Mesendoderm (in vitro differentiated cells): ENCODE data around the gene ECD.
"Not testable (repeated sequence)": the region's sequence is repeated elsewhere in the genome, so short reads cannot be mapped to it uniquely, and the experiment has no call there.

Source experiments
- DNase-seq: peaks from one replicate; pipeline ENCODE4 v3.0.0; 2013
- H2AK5ac ChIP-seq: 2 replicates; pipeline ENCODE4 v1.6.1; 2013; ENCODE audit warnings: low read length, inconsistent platforms
- H2BK120ac ChIP-seq: 2 replicates; pipeline ENCODE4 v1.6.1; 2013; ENCODE audit warnings: low read depth, mild to moderate bottlenecking, low read length, moderate library complexity, mixed read lengths
- H2BK15ac ChIP-seq: replicated peaks from 2 replicates; pipeline ENCODE4 v1.6.1; 2013; ENCODE audit warnings: low read depth, mild to moderate bottlenecking, moderate library complexity
- H2BK5ac ChIP-seq: 2 replicates; pipeline ENCODE4 v1.6.1; 2013; ENCODE audit warnings: low read length, inconsistent platforms
- H3K18ac ChIP-seq: 2 replicates; pipeline ENCODE4 v1.6.1; 2013; ENCODE audit warnings: mild to moderate bottlenecking, low read length, mixed read lengths
- H3K23ac ChIP-seq: one replicate; pipeline ENCODE4 v1.6.1; 2013; ENCODE audit warnings: low read length
- H3K27ac ChIP-seq: 2 replicates; pipeline ENCODE4 v1.5.1; 2013; ENCODE audit warnings: low read depth, mild to moderate bottlenecking, inconsistent platforms, low read length, moderate library complexity
- H3K27me3 ChIP-seq: 2 replicates; pipeline ENCODE4 v1.6.1; 2013; ENCODE audit warnings: low read length, control low read depth, mild to moderate bottlenecking, inconsistent platforms; ENCODE audit not compliant: insufficient read depth, poor library complexity
- H3K36me3 ChIP-seq: 2 replicates; pipeline ENCODE4 v1.6.1; 2013; ENCODE audit warnings: low read length, inconsistent platforms; ENCODE audit not compliant: control insufficient read depth, insufficient read depth
- H3K4ac ChIP-seq: one replicate; pipeline ENCODE4 v1.6.1; 2013; ENCODE audit warnings: low read depth, mild to moderate bottlenecking, low read length, moderate library complexity
- H3K4me1 ChIP-seq: 2 replicates; pipeline ENCODE4 v1.6.1; 2013; ENCODE audit warnings: low read depth, low read length, inconsistent platforms; ENCODE audit not compliant: control insufficient read depth
- H3K4me2 ChIP-seq: 2 replicates; pipeline ENCODE4 v1.6.1; 2013; ENCODE audit warnings: low read length
- H3K4me3 ChIP-seq: 2 replicates; pipeline ENCODE4 v1.5.1; 2013; ENCODE audit warnings: mild to moderate bottlenecking, low read length
- H3K56ac ChIP-seq: one replicate; pipeline ENCODE4 v1.6.1; 2013; ENCODE audit warnings: low read length
- H3K79me1 ChIP-seq: 2 replicates; pipeline ENCODE4 v1.6.1; 2013; ENCODE audit warnings: low read length, inconsistent platforms
- H3K79me2 ChIP-seq: 2 replicates; pipeline ENCODE4 v1.6.1; 2013; ENCODE audit warnings: mild to moderate bottlenecking, low read length; ENCODE audit not compliant: control insufficient read depth, insufficient read depth
- H3K9ac ChIP-seq: 2 replicates; pipeline ENCODE4 v1.6.1; 2013; ENCODE audit warnings: low read length, inconsistent platforms
- H4K5ac ChIP-seq: one replicate; pipeline ENCODE4 v1.6.1; 2013; ENCODE audit warnings: low read length
- H4K8ac ChIP-seq: one replicate; pipeline ENCODE4 v1.6.1; 2013; ENCODE audit warnings: low read depth, mild to moderate bottlenecking, control low read depth, low read length, moderate library complexity
- WGBS: extraction: QIAGEN DNeasy Blood & Tissue Kit; methylation state at CpG from one replicate; pipeline ENCODE4 v1.1.7; 2013; ENCODE audit warnings: low lambda C conversion rate, missing lambda C conversion rate; ENCODE audit not compliant: insufficient coverage; ENCODE audit errors: extremely low coverage; 5-methylcytosine and 5-hydroxymethylcytosine counted together

ECD gene

GRCh38 chr10:73109248-73109652 lies 58.6 kb downstream of the ECD start:
- H3K4me2 ChIP-seq, H3K9ac ChIP-seq, DNase-seq, H3K4ac ChIP-seq, H2BK120ac ChIP-seq, H2BK5ac ChIP-seq, H3K27me3 ChIP-seq, H3K4me1 ChIP-seq, H3K36me3 ChIP-seq, H2AK5ac ChIP-seq, H4K8ac ChIP-seq, H3K18ac ChIP-seq, H3K27ac ChIP-seq, H3K79me1 ChIP-seq, H4K5ac ChIP-seq, H3K79me2 ChIP-seq, H3K56ac ChIP-seq, H2BK15ac ChIP-seq, H3K23ac ChIP-seq, H3K4me3 ChIP-seq: not testable (repeated sequence)
- WGBS: no CpG with 5 or more reads among the region's 4 CpGs

GRCh38 chr10:73106301-73106700 lies 61.5 kb downstream of the ECD start:
- H3K79me2 ChIP-seq: no peaks in the 10 kb centered on the region
- H3K36me3 ChIP-seq: no peaks in the 10 kb centered on the region
- no peak overlapping the region for H2BK5ac ChIP-seq
- no peak overlapping the region for H3K9ac ChIP-seq
- H4K8ac ChIP-seq: no peak overlapping the region
- H2AK5ac ChIP-seq: no peak overlapping the region
- no peak overlapping the region for H2BK120ac ChIP-seq
- H3K56ac ChIP-seq: no peak overlapping the region
- H3K27ac ChIP-seq: no peak overlapping the region
- no peak overlapping the region for H4K5ac ChIP-seq
- H3K4me3 ChIP-seq: no peak overlapping the region
- H3K79me1 ChIP-seq: no peaks in the 10 kb centered on the region
- WGBS: no CpG with 5 or more reads among the region's 3 CpGs
- H2BK15ac ChIP-seq: no peak overlapping the region
- H3K18ac ChIP-seq: no peak overlapping the region
- H3K4ac ChIP-seq: no peak overlapping the region
- no peak for DNase-seq
- H3K27me3 ChIP-seq: no peaks in the 10 kb centered on the region
- H3K23ac ChIP-seq: no peak overlapping the region
- H3K4me2 ChIP-seq: no peak overlapping the region
- no peaks in the 10 kb centered on the region for H3K4me1 ChIP-seq

- H3K27ac ChIP-seq: no peak overlapping the region
- no peak overlapping the region for H3K4me3 ChIP-seq
- H2BK5ac ChIP-seq: no peak overlapping the region
- no CpG with 5 or more reads among the region's 1 CpG for WGBS
- no peak overlapping the region for H3K9ac ChIP-seq
- H3K79me1 ChIP-seq: no peaks in the 10 kb centered on the region
- no peak overlapping the region for H4K5ac ChIP-seq
- no peaks in the 10 kb centered on the region for H3K27me3 ChIP-seq
- no peak overlapping the region for H2AK5ac ChIP-seq
- no peak overlapping the region for H3K23ac ChIP-seq
- peaks cover under 1% of the 10 kb centered on the region for H3K4me1 ChIP-seq
- DNase-seq: no peak
- no peak overlapping the region for H2BK15ac ChIP-seq
- no peak overlapping the region for H3K4me2 ChIP-seq
- no peak overlapping the region for H3K18ac ChIP-seq
- H3K4ac ChIP-seq: no peak overlapping the region
- no peak overlapping the region for H4K8ac ChIP-seq
- H2BK120ac ChIP-seq: no peak overlapping the region
- no peak overlapping the region for H3K56ac ChIP-seq
- H3K79me2 ChIP-seq: peaks cover 5% of the 10 kb centered on the region
- no peaks in the 10 kb centered on the region for H3K36me3 ChIP-seq
These were observed 68.7 kb downstream of the ECD start for GRCh38 chr10:73099141-73099540.

- no peak for DNase-seq
- Histone ChIP-seq H3K18ac (no peak overlapping the region), H4K8ac (no peak overlapping the region), H2BK120ac (no peak overlapping the region), H3K23ac (no peak overlapping the region), H2BK5ac (no peak overlapping the region), H3K36me3 (no peaks in the 10 kb centered on the region), H3K27ac (peak overlapping the region; percentile 29), H3K4me2 (peak overlapping the region; percentile 32), H3K79me1 (peaks cover 3% of the 10 kb centered on the region), H3K4me1 (peaks cover 2% of the 10 kb centered on the region), H2AK5ac (no peak overlapping the region), H3K4ac (no peak overlapping the region), H3K4me3 (no peak overlapping the region), H3K27me3 (no peaks in the 10 kb centered on the region), H3K79me2 (peaks cover 15% of the 10 kb centered on the region), H3K9ac (peak overlapping the region; percentile 99), H3K56ac (peak overlapping the region; percentile 86), H2BK15ac (no peak overlapping the region), H4K5ac (no peak overlapping the region)
- no CpG with 5 or more reads among the region's 4 CpGs for WGBS
These were observed 70.5 kb downstream of the ECD start for GRCh38 chr10:73097305-73097670.

- peak; percentile 98 for DNase-seq
- no CpG with 5 or more reads among the region's 75 CpGs for WGBS
- peak within 1 kb of the TSS; percentile 99 for H3K9ac ChIP-seq
- H3K18ac ChIP-seq: peak within 1 kb of the TSS; percentile 85
- peaks cover 3% of the 10 kb centered on the region for H3K79me1 ChIP-seq
- H2BK120ac ChIP-seq: peak within 1 kb of the TSS; percentile 18
- H3K27ac ChIP-seq: peak within 1 kb of the TSS; percentile 95
- H3K23ac ChIP-seq: peak within 1 kb of the TSS; percentile 83
- peak within 1 kb of the TSS; percentile 89 for H2BK5ac ChIP-seq
- H3K56ac ChIP-seq: peak within 1 kb of the TSS; percentile 99
- no peak within 1 kb of the TSS for H4K5ac ChIP-seq
- H3K4ac ChIP-seq: peak within 1 kb of the TSS; percentile 82
- H2AK5ac ChIP-seq: no peak within 1 kb of the TSS
- peaks cover 17% of the 10 kb centered on the region for H3K79me2 ChIP-seq
- H3K4me1 ChIP-seq: peaks cover 2% of the 10 kb centered on the region
- H4K8ac ChIP-seq: no peak within 1 kb of the TSS
- H3K4me2 ChIP-seq: peak within 1 kb of the TSS; percentile 75
- H3K36me3 ChIP-seq: no peaks in the 10 kb centered on the region
- no peaks in the 10 kb centered on the region for H3K27me3 ChIP-seq
- H2BK15ac ChIP-seq: no peak within 1 kb of the TSS
- peak within 1 kb of the TSS; percentile 95 for H3K4me3 ChIP-seq
These were observed 71.1 kb downstream of the ECD start, which contains the start of gene P4HA1 for GRCh38 chr10:73096449-73097304. TSS of gene P4HA1 (minus strand) at chr10:73096866. CDS start at chr10:73074883, 21,983 bp downstream.
